DMS 273 (cell line): ENCODE data around the gene SPEG.
A peak's percentile ranks its signal among the peaks of the same experiment; 100 is the strongest.

Experiments
- DNase-seq: peaks from one replicate; lab custom pipeline; 2025; ENCODE audit not compliant: unreplicated experiment; lab: John Stamatoyannopoulos, UW

Gene SPEG

DNA sequence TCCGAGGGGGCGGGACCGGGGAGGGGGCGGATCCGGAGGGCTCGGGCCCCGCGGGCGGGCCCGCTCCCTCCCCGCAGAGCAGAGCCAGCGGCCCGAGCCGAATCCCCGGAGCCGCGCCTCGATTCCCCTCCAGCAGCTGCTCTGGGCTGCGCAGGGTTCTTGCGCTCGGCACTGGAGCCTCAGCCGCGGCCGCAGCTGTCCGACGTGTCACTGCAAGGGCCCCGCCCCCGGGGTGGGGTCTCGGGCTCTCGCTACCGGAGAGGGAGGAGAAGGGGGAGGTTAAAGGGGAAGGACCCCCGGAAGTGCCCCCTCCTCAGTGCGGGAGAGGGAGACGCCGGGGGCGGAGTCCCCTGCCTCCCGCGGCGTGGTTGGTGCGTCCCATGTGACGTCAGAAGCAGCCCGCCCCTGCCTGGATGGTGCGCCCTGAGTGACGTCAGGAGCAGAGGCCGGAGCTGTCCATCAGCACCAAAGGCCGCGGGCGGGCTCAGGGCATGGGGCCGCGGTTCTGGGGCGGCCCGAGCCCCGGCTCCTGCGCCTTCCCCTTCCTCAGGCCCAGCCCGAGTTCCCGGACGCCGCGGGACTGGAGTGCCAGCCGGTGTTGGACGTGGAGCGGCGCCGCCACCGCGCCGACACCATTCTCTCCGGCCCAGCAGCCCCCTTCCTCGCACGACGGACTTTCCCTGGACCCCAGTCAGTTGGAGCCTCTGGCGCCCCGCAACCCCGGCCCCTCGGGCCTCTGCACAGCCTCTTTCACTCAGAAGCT lies 109.1 kb downstream of the SPEG start, which contains the start of the genes CHPF and TMEM198:
Gene CHPF (minus strand): TSS at position 214 of the 763 bp plus-strand sequence. CDS start 271 bp downstream, outside the sequence.
Gene TMEM198 (plus strand): TSS at position 433 of the 763 bp plus-strand sequence. CDS start 700 bp downstream, outside the sequence.
- peak; percentile 99 for DNase-seq

GRCh38 chr2:219544567-219544966 lies 109.9 kb downstream of the SPEG start:
- DNase-seq: no peak

DNA sequence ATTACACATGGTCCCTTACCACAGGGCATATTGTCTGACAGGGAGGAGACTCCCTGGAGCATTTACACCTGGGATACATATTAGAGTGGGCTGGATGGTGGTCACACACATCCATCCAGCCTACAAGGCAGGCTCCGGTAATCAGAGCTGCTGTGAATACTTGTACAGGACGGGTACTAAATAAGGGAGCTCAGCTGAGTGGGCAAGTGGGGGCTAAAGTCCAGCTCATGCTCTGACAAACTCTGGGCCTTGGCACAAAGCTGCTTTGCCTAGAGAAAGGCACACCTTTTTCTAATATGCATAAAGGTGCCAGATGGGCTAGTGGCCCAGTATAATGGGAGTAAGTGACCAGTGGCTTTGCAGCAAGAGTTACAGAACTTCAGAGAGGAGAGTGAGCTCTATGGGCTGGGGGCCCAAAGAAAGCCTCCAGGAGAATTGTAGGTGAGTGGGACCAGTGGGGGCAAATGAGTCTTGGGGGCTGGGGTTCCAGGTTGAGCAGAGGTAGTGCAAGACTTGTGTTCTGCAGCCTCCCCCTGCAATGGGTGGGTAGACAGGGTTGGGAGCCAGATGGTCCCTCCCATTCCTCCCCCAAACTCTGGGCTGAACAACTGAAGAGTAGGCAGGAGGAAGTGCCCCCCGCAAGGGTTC lies 110.8 kb downstream of the SPEG start:
- no peak for DNase-seq

- DNase-seq: no peak
Observed at GRCh38 chr2:219545943-219546352, 111.3 kb downstream of the SPEG start.

GRCh38 chr2:219547621-219548020 lies 113.0 kb downstream of the SPEG start:
- no peak for DNase-seq
